ENCODE results near the gene TANGO2.
"Not testable (repeated sequence)": the region's sequence is repeated elsewhere in the genome, so short reads cannot be mapped to it uniquely, and the experiment has no call there.

The TANGO2 gene

GRCh38 chr22:20064140-20064480 lies 43.2 kb downstream of the TANGO2 start:
- H3K4me3 ChIP-seq (ENCODE audit: control insufficient read depth, low read depth, low read length) = no peak overlapping the region

GRCh38 chr22:20064545-20065262 lies 43.8 kb downstream of the TANGO2 start:
- H3K4me3 ChIP-seq (ENCODE audit: control insufficient read depth, low read depth, low read length) = no peak overlapping the region
- TF ChIP-seq CTCF (IDR thresholded peaks at IDR 0.05; ENCODE audit: control insufficient read depth, insufficient read depth, low read depth, low read length, missing control alignments) = no peak
- DNase-seq (ENCODE audit: low read depth) = no peak

More at GRCh38 chr22:20064140-20064480, 43.2 kb downstream of the TANGO2 start:
- DNase-seq (ENCODE audit: low read depth) = no peak
- no peak for TF ChIP-seq CTCF (IDR thresholded peaks at IDR 0.05; ENCODE audit: control insufficient read depth, insufficient read depth, low read depth, low read length, missing control alignments)

GRCh38 chr22:20065896-20066616 lies 45.1 kb downstream of the TANGO2 start:
- no peak for DNase-seq (ENCODE audit: low read depth)
- H3K4me3 ChIP-seq (ENCODE audit: control insufficient read depth, low read depth, low read length) = no peak overlapping the region
- no peak for TF ChIP-seq CTCF (IDR thresholded peaks at IDR 0.05; ENCODE audit: control insufficient read depth, insufficient read depth, low read depth, low read length, missing control alignments)

- no peak for TF ChIP-seq CTCF (IDR thresholded peaks at IDR 0.05; ENCODE audit: control insufficient read depth, insufficient read depth, low read depth, low read length, missing control alignments)
- no peak for DNase-seq (ENCODE audit: low read depth)
- no peak overlapping the region for H3K4me3 ChIP-seq (ENCODE audit: control insufficient read depth, low read depth, low read length)
Measured at GRCh38 chr22:20066617-20067383, 45.9 kb downstream of the TANGO2 start.

- H3K4me3 ChIP-seq (ENCODE audit: control insufficient read depth, low read depth, low read length); DNase-seq (ENCODE audit: low read depth): not testable (repeated sequence)
Measured at GRCh38 chr22:20067384-20067682, 46.4 kb downstream of the TANGO2 start.

- TF ChIP-seq CTCF (IDR thresholded peaks at IDR 0.05; ENCODE audit: control insufficient read depth, insufficient read depth, low read depth, low read length, missing control alignments) = no peak
- no peak overlapping the region for H3K4me3 ChIP-seq (ENCODE audit: control insufficient read depth, low read depth, low read length)
- DNase-seq (ENCODE audit: low read depth) = no peak
Measured at GRCh38 chr22:20068640-20069039, 47.7 kb downstream of the TANGO2 start.
